HFFc6 (cell line): ENCODE data around the gene ENSA. TPM values are rescaled to one million over a fixed set of nuclear protein-coding genes. Genes with fewer than 3 reads are reported as not detected.
"Not testable (repeated sequence)": the region's sequence is repeated elsewhere in the genome, so short reads cannot be mapped to it uniquely, and the experiment has no call there.

ENCODE experiments used
- DNase-seq: peaks from one replicate; pipeline ENCODE4 v3.0.0-alpha.2; 2018
- H3K27ac Mint-ChIP-seq: 2 replicates; pipeline ENCODE4 v1.8.0; 2020; ENCODE audit warnings: mild to moderate bottlenecking, mixed read lengths
- H3K27me3 Mint-ChIP-seq: 2 replicates; pipeline ENCODE4 v1.8.0; 2021; ENCODE audit warnings: mild to moderate bottlenecking, moderate library complexity, mixed read lengths; ENCODE audit not compliant: insufficient read depth
- H3K36me3 Mint-ChIP-seq: 2 replicates; pipeline ENCODE4 v1.8.0; 2021; ENCODE audit warnings: low read depth, mixed read lengths
- H3K4me1 Mint-ChIP-seq: 2 replicates; pipeline ENCODE4 v1.8.0; 2020; ENCODE audit warnings: low read depth, mixed read lengths
- H3K4me3 Mint-ChIP-seq: 2 replicates; pipeline ENCODE4 v1.8.0; 2020; ENCODE audit warnings: mild to moderate bottlenecking, moderate library complexity, mixed read lengths
- H3K9me3 Mint-ChIP-seq: 2 replicates; pipeline ENCODE4 v1.8.0; 2020; ENCODE audit warnings: mild to moderate bottlenecking, mixed read lengths
- CTCF ChIP-seq: fragments of 200-600 bp; sonication (generic); IDR thresholded peaks from 2 replicates; pipeline ENCODE4 v1.5.0; 2021; ENCODE audit warnings: antibody characterized with exemption, mild to moderate bottlenecking
- total RNA-seq, 6 experiments: library from RNA; stranded (reverse); fragmentation: NEBNext Ultra II Directional; extraction: Animal tissue kit (Norgen Biotek cat#: 25700); gene quantifications; 2 replicates in 1 of 6; 3 replicates in 5 of 6; pipeline ENCODE4 v1.2.3, GENCODE V29; 2021

The ENSA gene
- total RNA-seq, 6 experiments from 2014 or later: 111 to 124 (median 119) TPM

- Mint-ChIP-seq H3K4me1 (peaks cover 59% of the 10 kb centered on the region), H3K9me3 (peaks cover 39% of the 10 kb centered on the region), H3K27me3 (peaks cover 86% of the 10 kb centered on the region), H3K27ac (peak overlapping the region; percentile 96), H3K36me3 (peaks cover 75% of the 10 kb centered on the region), H3K4me3 (peak overlapping the region; percentile 96)
- TF ChIP-seq CTCF: no peak
- no peak for DNase-seq
These were observed 53.7 kb downstream of the ENSA start for GRCh38 chr1:150575518-150576366.

GRCh38 chr1:150575072-150575489 lies 54.3 kb downstream of the ENSA start:
- Mint-ChIP-seq H3K4me3 (peak overlapping the region; percentile 96), H3K27ac (peak overlapping the region; percentile 96), H3K9me3 (peaks cover 46% of the 10 kb centered on the region), H3K27me3 (peaks cover 88% of the 10 kb centered on the region), H3K36me3 (peaks cover 82% of the 10 kb centered on the region), H3K4me1 (peaks cover 59% of the 10 kb centered on the region)
- no peak for DNase-seq
- no peak for TF ChIP-seq CTCF

DNA sequence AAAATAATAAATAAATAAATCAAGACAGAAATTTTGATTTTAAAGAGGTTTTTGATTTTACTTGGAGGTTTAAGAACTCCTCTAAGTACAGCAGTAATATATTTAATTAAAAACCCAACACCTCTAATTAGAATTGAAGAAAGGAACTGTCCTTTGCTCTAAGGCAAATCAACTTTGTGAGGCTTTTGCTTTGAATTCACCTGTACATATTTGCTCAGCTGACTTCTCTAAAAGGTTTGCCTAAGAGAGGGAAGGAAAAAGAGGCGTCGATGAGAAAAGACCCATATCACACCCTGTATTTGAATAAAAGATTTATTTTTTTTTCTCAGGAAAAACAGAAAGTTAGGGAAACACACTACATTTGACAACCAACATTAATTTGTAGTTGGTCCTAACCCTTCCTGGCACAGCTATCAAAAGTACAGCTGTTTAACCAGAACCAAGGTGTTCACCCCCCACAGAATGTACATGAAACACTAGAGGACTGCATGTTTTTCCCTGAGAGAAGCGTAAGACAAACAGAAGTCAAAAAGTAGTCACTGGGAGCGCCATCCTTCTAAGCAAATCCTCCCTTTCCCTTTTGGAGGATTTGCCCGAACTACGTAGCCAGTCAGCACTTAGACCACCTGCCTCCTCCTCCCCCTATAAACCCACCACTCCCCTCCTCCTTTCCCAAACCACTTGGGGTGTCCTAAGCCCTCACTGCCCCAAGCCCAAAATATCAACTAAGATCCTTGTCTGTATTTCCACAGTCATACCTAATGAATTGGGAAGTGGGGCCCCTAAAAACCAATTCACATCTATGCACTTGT lies 54.9 kb downstream of the ENSA start:
- Mint-ChIP-seq H3K9me3 (peaks cover 52% of the 10 kb centered on the region), H3K27ac (peak overlapping the region; percentile 96), H3K4me3 (peak overlapping the region; percentile 96), H3K27me3 (peaks cover 94% of the 10 kb centered on the region), H3K4me1 (peaks cover 61% of the 10 kb centered on the region), H3K36me3 (peaks cover 88% of the 10 kb centered on the region)
- no peak for TF ChIP-seq CTCF
- no peak for DNase-seq

DNA sequence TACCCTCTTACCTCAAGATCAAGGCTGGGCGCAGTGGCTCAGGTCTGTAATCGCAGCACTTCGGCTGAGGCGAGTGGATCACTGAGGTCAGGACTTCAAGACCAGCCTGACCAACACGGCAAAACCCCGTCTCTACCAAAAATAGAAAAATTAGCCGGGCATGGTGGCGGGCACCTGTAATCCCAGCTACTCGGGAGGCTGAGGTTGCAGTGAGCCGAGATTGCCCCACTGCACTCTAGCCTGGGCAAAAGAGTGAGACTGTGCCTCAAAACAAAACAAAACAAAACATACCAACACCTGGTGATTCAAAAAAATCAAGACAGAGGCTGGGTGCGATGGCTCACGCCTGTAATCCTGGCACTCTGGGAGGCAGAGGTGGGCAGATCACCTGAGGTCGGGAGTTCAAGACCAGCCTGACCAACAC lies 55.8 kb downstream of the ENSA start:
- DNase-seq: not testable (repeated sequence)
- peaks cover 85% of the 10 kb centered on the region for H3K36me3 Mint-ChIP-seq
- peaks cover 94% of the 10 kb centered on the region for H3K27me3 Mint-ChIP-seq
- H3K4me1 Mint-ChIP-seq: peaks cover 69% of the 10 kb centered on the region
- H3K27ac Mint-ChIP-seq: peak overlapping the region; percentile 96
- peak overlapping the region; percentile 96 for H3K4me3 Mint-ChIP-seq
- H3K9me3 Mint-ChIP-seq: peaks cover 47% of the 10 kb centered on the region

GRCh38 chr1:150572918-150573647 lies 56.3 kb downstream of the ENSA start:
- Mint-ChIP-seq H3K36me3 (peaks cover 80% of the 10 kb centered on the region), H3K27me3 (peaks cover 94% of the 10 kb centered on the region), H3K9me3 (peaks cover 41% of the 10 kb centered on the region), H3K4me3 (peak overlapping the region; percentile 96), H3K27ac (peak overlapping the region; percentile 96), H3K4me1 (peaks cover 75% of the 10 kb centered on the region)
- TF ChIP-seq CTCF: no peak
- DNase-seq: no peak

Other genes with a start within 250 kb of the ENSA start
- 10 to 100 TPM; 17.1 to 21.5 (median 19.4) TPM for gene TARS2, start 142.2 kb downstream of the ENSA start, total RNA-seq
- gene ECM1, start 121.5 kb downstream of the ENSA start, total RNA-seq: 10 to 100 TPM; 30.8 to 52.0 (median 46.5) TPM
- gene FALEC, start 113.9 kb downstream of the ENSA start, total RNA-seq: under 1 TPM in 2 of 6 experiments, not detected in 4; 0.43 to 0.59 TPM
- gene ADAMTSL4, start 80.2 kb downstream of the ENSA start, total RNA-seq: 10 to 100 TPM; 33.7 to 61.2 (median 38.2) TPM
- 100 to 1,000 TPM; 155 to 170 (median 164) TPM for gene MCL1, start 50.0 kb downstream of the ENSA start, total RNA-seq
- 10 to 100 TPM; 22.0 to 26.3 (median 24.6) TPM for gene GOLPH3L, start 67.5 kb upstream of the ENSA start, total RNA-seq
- not detected for gene HORMAD1, start 91.3 kb upstream of the ENSA start, total RNA-seq
- under 1 TPM in 5 of 6 experiments, not detected in 1; 0.14 to 0.77 (median 0.31) TPM for gene CTSS, start 136.2 kb upstream of the ENSA start, total RNA-seq
- 100 to 1,000 TPM in 4 of 6 experiments, 10 to 100 TPM in 1, 1 to 10 TPM in 1; 8.5 to 104 (median 101) TPM for gene CTSK, start 178.6 kb upstream of the ENSA start, total RNA-seq
- 10 to 100 TPM; 21.7 to 28.0 (median 25.2) TPM for gene ARNT, start 247.0 kb upstream of the ENSA start, total RNA-seq